Erythroblast (primary cell): Measurements from ENCODE around the gene PSG5.

Experiments
- GATA1 ChIP-seq: IDR thresholded peaks from 2 replicates; pipeline ENCODE4 v1.6.1; 2011; ENCODE audit warnings: low read depth, mild to moderate bottlenecking, control low read depth, low read length, moderate library complexity
- POLR2A ChIP-seq: IDR thresholded peaks from 2 replicates; pipeline ENCODE4 v1.6.1; 2011; ENCODE audit warnings: mild to moderate bottlenecking, low read length

GRCh38 chr19:43132696-43133095 lies 53.6 kb downstream of the PSG5 start:
- TF ChIP-seq POLR2A = no peak
- TF ChIP-seq GATA1 = no peak
